GM12891 (cell line): ENCODE data around the gene SCN9A.

Experiments used
- PAX5 ChIP-seq: IDR thresholded peaks from 2 replicates; pipeline ENCODE4 v1.6.1; 2011; ENCODE audit warnings: low read length, moderate library complexity, mild to moderate bottlenecking; ENCODE audit not compliant: insufficient read depth, severe bottlenecking
- POLR2A ChIP-seq: IDR thresholded peaks from 2 replicates; pipeline ENCODE4 v1.6.1; 2011; ENCODE audit warnings: low read depth, low read length, control low read depth
- POLR2AphosphoS5 ChIP-seq: IDR thresholded peaks from 2 replicates; pipeline ENCODE4 v1.6.1; 2011; ENCODE audit warnings: low read depth, low read length, control low read depth
- POU2F2 ChIP-seq: IDR thresholded peaks from 2 replicates; pipeline ENCODE4 v1.6.1; 2011; ENCODE audit warnings: low read depth, mild to moderate bottlenecking, control low read depth, low read length, moderate library complexity
- SPI1 ChIP-seq: IDR thresholded peaks from 2 replicates; pipeline ENCODE4 v1.6.1; 2011; ENCODE audit warnings: low read depth, low read length, control low read depth
- TAF1 ChIP-seq: IDR thresholded peaks from 2 replicates; pipeline ENCODE4 v1.6.1; 2011; ENCODE audit warnings: low read depth, low read length, control low read depth

GRCh38 chr2:166361351-166362153, 14.2 kb downstream of the SCN9A start:
- no peak for TF ChIP-seq POLR2AphosphoS5
- TF ChIP-seq POU2F2, result no peak
- no peak for TF ChIP-seq POLR2A
- no peak for TF ChIP-seq SPI1
- no peak for TF ChIP-seq TAF1
- no peak for TF ChIP-seq PAX5
